Activated CD8-positive, alpha-beta memory T cell treated with anti-CD3 and anti-CD28 coated beads, Interleukin-2, amount 50 U/mL, for 48 hours (primary cell): ENCODE data around the gene CLPSL1.

Source experiments
- DNase-seq: peaks from one replicate; pipeline ENCODE4 v3.0.0-alpha.2; 2020

Gene CLPSL1

GRCh38 chr6:35797837-35798526 lies 17.2 kb downstream of the CLPSL1 start:
- no peak for DNase-seq

- DNase-seq: no peak
Observed at GRCh38 chr6:35798706-35799105, 17.9 kb downstream of the CLPSL1 start.

- no peak for DNase-seq
Observed at GRCh38 chr6:35801148-35801547, 20.3 kb downstream of the CLPSL1 start.

- peak; percentile 81 for DNase-seq
Observed at GRCh38 chr6:35804996-35805736, 24.3 kb downstream of the CLPSL1 start, which contains the start of gene LHFPL5. Gene LHFPL5 (plus strand): TSS chr6:35805352. CDS start chr6:35805671, 319 bp downstream.

- DNase-seq: no peak
Observed at GRCh38 chr6:35808688-35809087, 27.9 kb downstream of the CLPSL1 start.

GRCh38 chr6:35809809-35810208 lies 29.0 kb downstream of the CLPSL1 start:
- DNase-seq: no peak

GRCh38 chr6:35810971-35811698 lies 30.3 kb downstream of the CLPSL1 start:
- DNase-seq: no peak

- DNase-seq: no peak
Observed at GRCh38 chr6:35811699-35811995, 30.8 kb downstream of the CLPSL1 start.

GRCh38 chr6:35817515-35817914 lies 36.7 kb downstream of the CLPSL1 start:
- no peak for DNase-seq

- no peak for DNase-seq
Observed at GRCh38 chr6:35823601-35824000, 42.8 kb downstream of the CLPSL1 start.

- DNase-seq: no peak
Observed at GRCh38 chr6:35824552-35825192, 43.9 kb downstream of the CLPSL1 start.

GRCh38 chr6:35829306-35829705 lies 48.5 kb downstream of the CLPSL1 start:
- no peak for DNase-seq

- no peak for DNase-seq
Observed at GRCh38 chr6:35831257-35832007, 50.6 kb downstream of the CLPSL1 start.

- no peak for DNase-seq
Observed at GRCh38 chr6:35833536-35833935, 52.7 kb downstream of the CLPSL1 start.
